Thyroid gland (tissue), 4 donors: ENCODE data around the gene UPF1. TPM values are rescaled to one million over a fixed set of nuclear protein-coding genes. Genes with fewer than 3 reads are reported as not detected.

Experiments
- DNase-seq, 2 donors: peaks; one replicate each; pipeline ENCODE4 v3.0.0-alpha.2; 2019
- H3K27ac ChIP-seq, 3 donors: fragments of 200-600 bp; sonication (generic); 1 replicate in 2 of 3; 2 replicates in 1 of 3; pipeline ENCODE4 v1.5.1; 2016 to 2019; ENCODE audit warnings: mild to moderate bottlenecking in 1 of 3, moderate library complexity in 1 of 3
- H3K27me3 ChIP-seq: fragments of 200-600 bp; sonication (generic); one replicate; pipeline ENCODE4 v1.5.1; 2019
- H3K36me3 ChIP-seq, 2 donors: fragments of 200-600 bp; sonication (generic); one replicate each; pipeline ENCODE4 v1.5.1; 2016 to 2019
- H3K4me1 ChIP-seq, 2 donors: fragments of 200-600 bp; sonication (generic); one replicate each; pipeline ENCODE4 v1.5.1; 2017 to 2019
- H3K4me3 ChIP-seq, 3 donors: fragments of 200-600 bp; sonication (generic); replicated peaks in 1 of 3; 1 replicate in 2 of 3; 2 replicates in 1 of 3; pipeline ENCODE4 v1.5.1; 2016; ENCODE audit warnings: mild to moderate bottlenecking in 1 of 3
- H3K9me3 ChIP-seq: fragments of 200-600 bp; sonication (generic); one replicate; pipeline ENCODE4 v1.5.1; 2017
- CTCF ChIP-seq, 6 experiments: fragments of 200-600 bp in 3 of 6; fragments of 450-650 bp in 3 of 6; sonication (generic) in 3 of 6; IDR thresholded peaks; one replicate each; pipeline ENCODE4 v1.5.1; 2016 to 2019; ENCODE audit warnings: antibody characterized with exemption in 6 of 6, mild to moderate bottlenecking in 2 of 6, inconsistent platforms in 1 of 6, moderate library complexity in 1 of 6
- POLR2A ChIP-seq, 2 donors: fragments of 450-650 bp; IDR thresholded peaks; one replicate each; pipeline ENCODE4 v1.6.1; 2017; ENCODE audit warnings: antibody characterized with exemption in 2 of 2, mild to moderate bottlenecking in 2 of 2, moderate library complexity in 1 of 2
- WGBS, 2 donors: methylation state at CpG; one replicate each; pipeline ENCODE4 v1.1.5; 2017; 5-methylcytosine and 5-hydroxymethylcytosine counted together
- intact Hi-C: fragments of 100-400 bp; cut with DNase I; formaldehyde crosslinking; loops from one replicate; pipeline ENCODE4 v1.15.1; 2023
- total RNA-seq, 4 donors: library from RNA; depleted of rRNA; stranded (reverse); fragments of >200 nt; gene quantifications; one replicate each; pipeline ENCODE4 v1.2.3, GENCODE V29; 2016

UPF1 gene
- 100 to 1,000 TPM in 1 of 4 donors, 10 to 100 TPM in 3; 56.7 to 122 (median 79.6) TPM for total RNA-seq

- Histone ChIP-seq H3K4me3 (peak within 1 kb of the TSS; percentile 32 to 94 (median 59)), H3K36me3 (no peaks in the 10 kb centered on the region), H3K4me1 (peaks cover 22 to 27% of the 10 kb centered on the region in 2 donors), H3K27me3 (no peaks in the 10 kb centered on the region), H3K9me3 (no peaks in the 10 kb centered on the region), H3K27ac (peak within 1 kb of the TSS; percentile 50 to 88 (median 85))
- WGBS, 2 donors, result 2 to 15% methylated on average over 5 to 15 of the region's 96 CpGs
- intact Hi-C loops, result loop anchor here (5.0 kb wide), 1 partner anchor 149 kb away; the partner anchor contains the start of gene CRTC1
- TF ChIP-seq POLR2A (IDR thresholded peaks at IDR 0.05) (peak; percentile 70 to 85), CTCF (IDR thresholded peaks at IDR 0.05) (peak in 1 of 6 experiments; percentile 9)
- DNase-seq, result peak; percentile 90 to 92
Observed at GRCh38 chr19:18831524-18832305, at the start of gene UPF1. UPF1 (plus strand) TSS chr19:18831959; CDS start chr19:18832210, 251 bp downstream.

GRCh38 chr19:18782559-18783225 is 49.1 kb upstream of the UPF1 start:
- 88 to 91% methylated on average over 9 to 14 of the region's 22 CpGs for WGBS, 2 donors
- Histone ChIP-seq H3K4me3 (no peak overlapping the region), H3K36me3 (no peaks in the 10 kb centered on the region), H3K9me3 (no peaks in the 10 kb centered on the region), H3K27me3 (peaks cover 5% of the 10 kb centered on the region), H3K27ac (no peak overlapping the region), H3K4me1 (peaks cover 0 to 12% of the 10 kb centered on the region in 2 donors)
- no peak for DNase-seq
- intact Hi-C loops, result no loop called here
- TF ChIP-seq POLR2A (IDR thresholded peaks at IDR 0.05) (no peak), CTCF (IDR thresholded peaks at IDR 0.05) (no peak)

- H3K4me3 ChIP-seq, result no peak overlapping the region
- H3K27me3 ChIP-seq, result peaks cover 18% of the 10 kb centered on the region
- intact Hi-C loops, result no loop called here
- 81 to 82% methylated on average over 14 to 18 of the region's 19 CpGs for WGBS, 2 donors
- no peak for DNase-seq
- TF ChIP-seq POLR2A (IDR thresholded peaks at IDR 0.05), result no peak
- no peak for TF ChIP-seq CTCF (IDR thresholded peaks at IDR 0.05)
- H3K36me3 ChIP-seq, result no peaks in the 10 kb centered on the region
- H3K9me3 ChIP-seq, result no peaks in the 10 kb centered on the region
- H3K4me1 ChIP-seq, result peaks cover 0 to 25% of the 10 kb centered on the region in 2 donors
- no peak overlapping the region for H3K27ac ChIP-seq
Observed at GRCh38 chr19:18783958-18784785, 47.6 kb upstream of the UPF1 start.

- Histone ChIP-seq H3K27ac (no peak overlapping the region), H3K9me3 (no peaks in the 10 kb centered on the region), H3K27me3 (peaks cover 24% of the 10 kb centered on the region), H3K4me1 (peaks cover 4 to 31% of the 10 kb centered on the region in 2 donors), H3K36me3 (no peaks in the 10 kb centered on the region), H3K4me3 (no peak overlapping the region)
- WGBS, 2 donors, result 80 to 89% methylated on average over 9 to 16 of the region's 16 CpGs
- intact Hi-C loops, result no loop called here
- DNase-seq, result no peak
- TF ChIP-seq POLR2A (IDR thresholded peaks at IDR 0.05), result no peak
- TF ChIP-seq CTCF (IDR thresholded peaks at IDR 0.05), result no peak
Observed at GRCh38 chr19:18784786-18785120, 47.0 kb upstream of the UPF1 start.
